DLD1 (cell line): Measurements from ENCODE around the gene AARSD1.
"Not testable (repeated sequence)": the region's sequence is repeated elsewhere in the genome, so short reads cannot be mapped to it uniquely, and the experiment has no call there.

Experiments used
- in situ Hi-C: cut with HindIII; loops from 2 replicates; pipeline ENCODE4 v1.10.0; 2017; ENCODE audit warnings: low sequenced_read_pairs

Gene AARSD1

DNA sequence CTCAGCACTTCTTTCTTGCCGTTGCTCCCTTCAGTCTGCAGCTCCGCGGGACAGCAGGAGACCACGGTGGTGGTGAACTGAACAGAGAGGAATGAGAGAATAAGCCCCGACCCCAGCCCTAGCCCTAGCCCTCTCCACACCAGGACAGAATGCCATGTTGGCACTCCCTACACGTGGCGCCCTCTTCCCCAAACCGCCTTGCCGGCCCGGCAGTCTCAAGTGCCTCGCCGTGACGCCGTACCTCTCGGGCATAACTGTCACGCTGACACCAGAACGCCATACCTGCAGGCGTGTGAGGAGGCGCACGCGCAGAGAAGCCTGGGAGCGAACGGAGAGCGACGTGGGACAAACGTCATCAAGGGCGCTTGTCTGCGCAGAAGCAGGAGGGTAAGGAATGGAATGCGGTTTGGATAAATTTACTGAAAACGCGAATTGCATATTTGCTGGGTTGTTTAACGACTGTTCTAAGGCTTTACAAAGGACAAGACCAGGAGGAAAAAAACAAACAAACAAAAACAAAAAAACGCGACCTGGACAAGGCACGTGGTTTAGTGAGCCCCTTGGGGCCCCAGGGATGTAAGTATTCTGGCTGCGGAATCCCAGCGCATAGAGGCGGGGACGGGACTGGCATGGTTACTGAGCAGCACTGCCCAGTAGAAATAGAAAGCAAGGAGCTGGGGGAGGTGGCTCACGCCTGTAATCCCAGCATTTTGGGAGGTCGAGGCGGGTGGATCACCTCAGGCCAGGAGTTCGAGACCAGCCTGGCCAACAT lies at the start of gene AARSD1:
Gene AARSD1, minus strand, starts transcription at position 294 of the 772 bp plus-strand sequence. Its CDS starts 14 bp downstream, at position 280.
- in situ Hi-C loops = no loop called here

GRCh38 chr17:43013296-43013695 lies 49.0 kb upstream of the AARSD1 start:
- in situ Hi-C loops = no loop called here

DNA sequence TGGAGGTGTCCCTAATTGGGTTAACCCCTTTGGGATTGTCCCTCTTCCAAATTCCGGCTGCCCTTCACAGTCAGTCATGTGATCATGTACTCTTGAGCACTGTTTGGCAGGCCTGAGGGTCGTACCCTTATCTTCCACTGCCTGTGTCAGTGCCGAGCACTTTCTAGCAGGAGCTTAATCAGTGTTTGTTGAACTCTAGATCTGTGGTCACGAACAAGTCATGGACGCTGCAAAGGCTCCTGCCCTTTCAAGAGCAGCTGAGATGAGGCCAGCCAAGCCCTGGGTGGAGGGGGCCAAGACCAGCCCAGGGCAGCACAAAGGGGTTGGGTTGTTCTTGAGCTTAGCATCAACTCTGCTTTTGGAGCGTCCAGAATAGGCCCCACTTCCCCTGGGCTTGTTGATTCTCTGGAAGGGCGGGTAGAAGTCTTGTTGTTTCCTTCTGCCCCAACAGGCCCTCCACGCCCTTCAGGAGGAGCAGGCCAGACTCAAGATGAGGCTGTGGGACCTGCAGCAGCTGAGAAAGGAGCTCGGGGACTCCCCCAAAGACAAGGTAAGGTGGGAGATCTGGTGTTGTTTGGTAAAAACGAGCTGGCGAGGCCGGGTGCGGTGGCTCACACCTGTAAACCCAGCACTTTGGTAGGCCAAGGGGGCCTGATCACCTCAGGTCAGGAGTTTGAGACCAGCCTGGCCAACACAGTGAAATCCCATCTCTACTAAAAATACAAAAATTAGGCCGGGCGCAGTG lies 47.6 kb upstream of the AARSD1 start:
- in situ Hi-C loops = no loop called here

GRCh38 chr17:43010667-43011308 lies 46.5 kb upstream of the AARSD1 start:
- in situ Hi-C loops = no loop called here

DNA sequence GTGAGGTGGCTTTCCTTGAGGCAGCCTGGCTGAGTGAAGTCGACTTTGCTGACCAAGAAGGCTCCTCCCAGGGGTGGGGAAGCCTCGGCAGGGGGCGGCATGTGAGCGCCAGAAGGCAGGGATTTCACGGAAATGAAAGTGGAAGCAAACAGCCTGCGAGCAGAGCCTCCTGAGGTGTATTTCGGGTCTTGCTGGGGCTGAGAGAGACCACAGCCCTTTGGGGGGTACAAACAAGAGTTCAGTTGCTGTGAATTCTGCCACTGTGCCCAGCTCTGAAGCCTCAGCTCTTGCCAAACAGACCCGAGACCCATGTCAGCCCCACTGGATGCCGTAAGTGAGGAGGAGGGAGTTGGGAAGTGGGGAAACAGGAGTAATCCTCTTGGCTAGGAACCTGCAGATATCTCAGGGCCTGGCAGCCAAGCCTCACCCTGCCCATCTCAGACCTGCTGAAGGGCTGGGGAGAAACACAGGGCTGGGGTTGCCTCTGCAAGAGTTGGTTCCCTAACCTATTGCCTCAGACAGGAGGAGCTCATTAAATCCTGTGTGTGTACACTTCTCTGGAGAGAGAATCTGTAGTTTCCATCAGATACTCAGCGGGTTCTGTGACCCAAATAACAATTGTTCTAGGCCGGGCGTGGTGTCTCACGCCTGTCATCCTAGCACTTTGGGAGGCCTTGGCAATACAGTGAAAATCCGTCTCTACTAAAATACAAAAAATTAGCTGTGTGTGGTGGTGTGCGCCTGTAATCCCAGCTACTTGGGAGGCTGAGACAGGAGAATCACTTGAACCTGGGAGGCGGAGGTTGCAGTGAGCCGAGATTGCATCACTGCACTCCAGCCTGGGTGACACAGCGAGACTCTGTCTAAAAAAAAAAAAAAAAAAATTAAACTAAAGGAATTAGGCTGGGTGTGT lies 42.6 kb upstream of the AARSD1 start, which contains the start of gene IFI35:
Gene IFI35, plus strand, starts transcription at position 146 of the 913 bp plus-strand sequence. Its CDS starts 164 bp downstream, at position 310.
- in situ Hi-C loops = no loop called here

GRCh38 chr17:43003542-43004172 lies 39.4 kb upstream of the AARSD1 start:
- in situ Hi-C loops = no loop called here

- in situ Hi-C loops = not testable (repeated sequence)
Measured at GRCh38 chr17:43000894-43001293, 36.6 kb upstream of the AARSD1 start.

GRCh38 chr17:42999003-42999525 lies 34.8 kb upstream of the AARSD1 start:
- in situ Hi-C loops = no loop called here

- in situ Hi-C loops = no loop called here
Measured at GRCh38 chr17:42997984-42998938, 34.0 kb upstream of the AARSD1 start, which contains the start of gene RPL27. RPL27 (plus strand) TSS chr17:42998419; CDS start chr17:42998751, 332 bp downstream.

DNA sequence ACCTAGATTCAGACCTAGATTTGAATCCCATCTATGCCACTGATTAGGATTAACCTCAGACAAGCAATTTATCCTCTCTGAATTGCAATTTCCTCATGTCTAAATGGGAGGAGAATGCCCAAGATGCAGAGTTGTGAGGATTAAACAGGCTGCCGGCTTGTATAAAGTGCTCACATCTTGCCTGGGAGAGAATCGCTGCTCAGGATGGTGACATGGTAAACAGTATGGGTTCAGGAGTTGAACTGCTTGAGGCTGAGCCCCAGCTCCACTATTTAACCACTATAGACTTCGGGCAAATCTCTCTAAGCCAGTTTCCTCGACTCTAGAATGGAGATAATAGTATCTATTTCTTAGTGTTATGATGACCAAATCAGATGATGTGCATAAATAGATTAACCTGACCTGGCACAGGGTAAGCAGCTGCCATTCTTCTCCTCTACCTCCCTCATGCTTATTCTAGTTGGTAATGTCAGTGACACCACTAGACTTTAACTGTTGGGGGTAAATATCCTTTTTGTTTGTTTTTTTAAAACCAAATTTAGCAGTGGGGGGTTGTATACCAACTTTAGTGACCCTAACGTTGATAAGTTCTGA lies 33.2 kb upstream of the AARSD1 start:
- in situ Hi-C loops = no loop called here

GRCh38 chr17:42993913-42994312 lies 29.7 kb upstream of the AARSD1 start:
- in situ Hi-C loops = not testable (repeated sequence)

GRCh38 chr17:42992872-42993271 lies 28.6 kb upstream of the AARSD1 start:
- in situ Hi-C loops = no loop called here

GRCh38 chr17:42991471-42991870 lies 27.2 kb upstream of the AARSD1 start:
- in situ Hi-C loops = no loop called here

GRCh38 chr17:42989726-42990652 lies 25.7 kb upstream of the AARSD1 start:
- in situ Hi-C loops = no loop called here

DNA sequence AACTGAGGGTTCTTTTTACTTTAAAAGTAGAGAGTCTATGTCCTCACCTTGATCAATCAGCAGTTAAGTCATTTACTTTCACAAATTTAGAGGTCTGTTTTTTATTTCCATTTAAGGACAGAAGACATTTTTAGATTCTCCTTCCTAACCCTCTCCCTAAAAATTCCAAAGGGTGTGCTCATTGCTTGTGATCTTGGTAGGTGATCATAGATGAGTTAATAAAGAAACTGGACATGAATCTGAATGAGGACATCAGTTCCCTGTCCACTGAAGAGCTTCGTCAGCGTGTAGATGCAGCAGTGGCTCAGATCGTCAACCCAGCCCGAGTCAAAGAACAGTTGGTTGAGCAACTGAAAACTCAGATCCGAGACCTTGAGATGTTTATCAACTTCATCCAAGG lies 24.9 kb upstream of the AARSD1 start:
- in situ Hi-C loops = no loop called here

DNA sequence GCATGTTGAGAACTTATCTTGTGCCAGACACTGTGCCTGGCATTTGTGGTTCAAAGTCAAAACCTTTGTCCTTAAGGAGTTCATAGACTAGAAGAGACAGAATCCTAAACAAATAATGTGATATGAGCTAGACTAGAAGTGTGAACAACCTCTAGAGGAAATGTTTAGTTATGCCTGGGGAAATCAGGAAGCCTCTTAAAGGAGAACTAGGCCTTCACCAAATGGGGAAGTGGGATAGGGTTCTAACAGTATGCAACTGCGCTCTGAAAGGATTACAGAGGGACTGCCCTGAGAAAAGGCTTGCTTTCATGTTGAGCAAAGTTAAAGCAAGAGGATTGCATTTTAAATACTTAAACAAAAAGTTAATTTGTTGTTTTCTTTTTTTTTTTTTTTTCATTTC lies 21.0 kb upstream of the AARSD1 start:
- in situ Hi-C loops = no loop called here

GRCh38 chr17:42982266-42982665 lies 18.0 kb upstream of the AARSD1 start:
- in situ Hi-C loops = no loop called here
